NB4 (cell line): ENCODE data around the gene MECP2.

Experiments
- CTCF ChIP-seq: IDR thresholded peaks from one replicate; pipeline ENCODE4 v1.5.1; 2012; ENCODE audit warnings: low read depth, low read length
- MAX ChIP-seq: IDR thresholded peaks from 2 replicates; pipeline ENCODE4 v1.6.1; 2011; ENCODE audit warnings: low read depth, low read length
- MYC ChIP-seq: IDR thresholded peaks from 2 replicates; pipeline ENCODE4 v1.6.1; 2011; ENCODE audit warnings: low read depth, low read length
- POLR2A ChIP-seq: IDR thresholded peaks from 2 replicates; pipeline ENCODE4 v1.6.1; 2011; ENCODE audit warnings: mild to moderate bottlenecking; ENCODE audit not compliant: insufficient read length; ENCODE audit errors: extremely low read depth

DNA sequence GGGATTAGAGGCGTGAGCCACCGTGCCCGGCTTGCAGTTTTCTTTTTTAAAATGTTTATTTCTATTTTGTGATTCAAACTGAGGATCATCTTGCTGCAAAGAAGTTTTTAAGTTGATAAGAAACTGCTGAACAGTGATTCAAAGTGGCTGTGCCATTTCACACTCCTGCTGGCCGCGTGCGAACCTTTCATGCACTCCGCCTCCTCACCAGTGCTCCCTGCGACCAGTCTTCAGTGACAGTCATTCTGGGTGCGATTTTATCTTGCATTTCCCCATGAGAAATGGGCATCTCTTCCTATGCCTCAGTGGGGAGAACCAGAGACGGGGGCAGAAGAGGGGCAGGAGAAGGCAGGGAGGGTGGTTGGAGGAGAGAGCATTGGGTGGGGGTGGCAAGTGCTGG lies 103.5 kb downstream of the MECP2 start:
- TF ChIP-seq CTCF: no peak
- no peak for TF ChIP-seq POLR2A
- no peak for TF ChIP-seq MAX
- no peak for TF ChIP-seq MYC
